Fibroblast of lung (primary cell): ENCODE results near the gene HINT3. TPM values are rescaled to one million over a fixed set of nuclear protein-coding genes. Genes with fewer than 3 reads are reported as not detected.

ENCODE experiments used
- DNase-seq, 2 donors: peaks; one replicate each; pipeline versions ENCODE4 v3.0.0 to v3.0.0-alpha.2; 2010; ENCODE audit warnings: low read depth in 2 of 2
- H2AFZ ChIP-seq: 2 replicates; pipeline ENCODE4 v1.5.1; 2012; ENCODE audit warnings: low read length, control low read depth, inconsistent platforms
- H3K27ac ChIP-seq: 2 replicates; pipeline ENCODE4 v1.5.1; 2011; ENCODE audit warnings: low read length, control low read depth; ENCODE audit not compliant: insufficient read depth
- H3K27me3 ChIP-seq: 2 replicates; pipeline ENCODE4 v1.5.1; 2011; ENCODE audit warnings: mild to moderate bottlenecking, low read length; ENCODE audit not compliant: control insufficient read depth, insufficient read depth
- H3K36me3 ChIP-seq: 2 replicates; pipeline ENCODE4 v1.5.1; 2011; ENCODE audit warnings: low read length; ENCODE audit not compliant: control insufficient read depth, insufficient read depth
- H3K4me1 ChIP-seq: 2 replicates; pipeline ENCODE4 v1.5.1; 2011; ENCODE audit warnings: low read length; ENCODE audit not compliant: control insufficient read depth, insufficient read depth; ENCODE audit errors: extremely low read depth
- H3K4me2 ChIP-seq: 2 replicates; pipeline ENCODE4 v1.5.1; 2011; ENCODE audit warnings: low read length, control low read depth; ENCODE audit not compliant: insufficient read depth; ENCODE audit errors: extremely low read depth
- H3K4me3 ChIP-seq, 4 experiments: fragments of 200-600 bp in 1 of 4; sonication (generic) in 1 of 4; replicated peaks in 1 of 4; 2 replicates each; pipeline ENCODE4 v1.5.1; 2011 to 2016; ENCODE audit warnings: low read length in 4 of 4, low read depth in 3 of 4, mild to moderate bottlenecking in 3 of 4, control low read depth in 2 of 4, inconsistent platforms in 1 of 4, mixed read lengths in 1 of 4; ENCODE audit not compliant: insufficient read depth in 1 of 4; ENCODE audit errors: control extremely low read depth in 1 of 4
- H3K79me2 ChIP-seq: 2 replicates; pipeline ENCODE4 v1.5.1; 2012; ENCODE audit warnings: mild to moderate bottlenecking, low read length, inconsistent platforms; ENCODE audit not compliant: control insufficient read depth, insufficient read depth
- H3K9ac ChIP-seq: 2 replicates; pipeline ENCODE4 v1.5.1; 2011; ENCODE audit warnings: mild to moderate bottlenecking, low read length, control low read depth; ENCODE audit not compliant: insufficient read depth
- H3K9me3 ChIP-seq: 2 replicates; pipeline ENCODE4 v1.5.1; 2012; ENCODE audit warnings: low read depth, low read length; ENCODE audit not compliant: control insufficient read depth, insufficient read depth
- H4K20me1 ChIP-seq: 2 replicates; pipeline ENCODE4 v1.5.1; 2011; ENCODE audit warnings: low read length; ENCODE audit not compliant: control insufficient read depth, insufficient read depth; ENCODE audit errors: extremely low read depth
- EZH2 ChIP-seq: IDR thresholded peaks from 2 replicates; pipeline ENCODE4 v1.5.1; 2012; ENCODE audit warnings: low read length, control low read depth, mild to moderate bottlenecking; ENCODE audit errors: missing control alignments
- polyA plus RNA-seq, 2 donors: library from polyadenylated mRNA; depleted of rRNA in 1 of 2; stranded (reverse) in 1 of 2; unstranded in 1 of 2; fragments of >200 nt; gene quantifications; 2 replicates each; pipeline ENCODE4 v1.2.1, GENCODE V29; 2011 to 2012; ENCODE audit warnings: missing spikeins in 1 of 2
- total RNA-seq: library from RNA; depleted of rRNA; stranded (reverse); fragments of >200 nt; gene quantifications from 2 replicates; pipeline ENCODE4 v1.2.1, GENCODE V29; 2014
- TF ChIP-seq, protein P1 (sequence below), 2 donors: IDR thresholded peaks in 1 of 2; conservative IDR thresholded peaks in 1 of 2; 1 replicate in 1 of 2; 2 replicates in 1 of 2; pipeline ENCODE4 v1.5.1; 2011 to 2012; ENCODE audit warnings: low read length in 2 of 2, control low read depth in 1 of 2, inconsistent platforms in 1 of 2, low read depth in 1 of 2, mild to moderate bottlenecking in 1 of 2

The HINT3 gene
- total and polyA plus RNA-seq, 2 donors (not counting 1 experiment from before 2014, with no cell fraction given): 2.1 to 36.8 TPM

DNA sequence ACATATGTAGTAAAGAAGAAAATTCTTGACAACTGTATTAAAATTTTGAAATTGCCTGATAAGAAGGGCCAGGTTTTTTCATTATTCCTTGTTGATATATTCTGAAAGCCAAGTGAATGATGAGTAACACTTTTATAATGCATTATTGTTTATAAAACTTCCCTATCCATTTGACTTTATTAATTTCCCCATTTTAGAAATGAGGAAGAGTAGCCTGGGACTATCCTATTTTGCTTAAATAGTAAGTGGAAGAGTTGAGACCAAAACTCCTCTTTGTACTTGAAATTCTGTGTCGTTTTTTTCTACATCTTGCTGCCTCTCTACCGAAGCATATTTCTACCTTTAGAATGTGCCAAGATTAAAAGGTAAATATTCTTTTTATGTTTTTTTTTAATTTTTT lies 69.4 kb downstream of the HINT3 start:
- Histone ChIP-seq H3K27ac (no peak overlapping the region), H4K20me1 (no peaks in the 10 kb centered on the region), H3K4me2 (no peak overlapping the region), H3K4me1 (no peaks in the 10 kb centered on the region), H3K9me3 (no peaks in the 10 kb centered on the region), H3K9ac (no peak overlapping the region), H3K79me2 (no peaks in the 10 kb centered on the region), H3K36me3 (no peaks in the 10 kb centered on the region), H2AFZ (no peak overlapping the region), H3K27me3 (no peaks in the 10 kb centered on the region), H3K4me3 (no peak overlapping the region)
- TF ChIP-seq EZH2: no peak
- TF ChIP-seq, protein P1, sequence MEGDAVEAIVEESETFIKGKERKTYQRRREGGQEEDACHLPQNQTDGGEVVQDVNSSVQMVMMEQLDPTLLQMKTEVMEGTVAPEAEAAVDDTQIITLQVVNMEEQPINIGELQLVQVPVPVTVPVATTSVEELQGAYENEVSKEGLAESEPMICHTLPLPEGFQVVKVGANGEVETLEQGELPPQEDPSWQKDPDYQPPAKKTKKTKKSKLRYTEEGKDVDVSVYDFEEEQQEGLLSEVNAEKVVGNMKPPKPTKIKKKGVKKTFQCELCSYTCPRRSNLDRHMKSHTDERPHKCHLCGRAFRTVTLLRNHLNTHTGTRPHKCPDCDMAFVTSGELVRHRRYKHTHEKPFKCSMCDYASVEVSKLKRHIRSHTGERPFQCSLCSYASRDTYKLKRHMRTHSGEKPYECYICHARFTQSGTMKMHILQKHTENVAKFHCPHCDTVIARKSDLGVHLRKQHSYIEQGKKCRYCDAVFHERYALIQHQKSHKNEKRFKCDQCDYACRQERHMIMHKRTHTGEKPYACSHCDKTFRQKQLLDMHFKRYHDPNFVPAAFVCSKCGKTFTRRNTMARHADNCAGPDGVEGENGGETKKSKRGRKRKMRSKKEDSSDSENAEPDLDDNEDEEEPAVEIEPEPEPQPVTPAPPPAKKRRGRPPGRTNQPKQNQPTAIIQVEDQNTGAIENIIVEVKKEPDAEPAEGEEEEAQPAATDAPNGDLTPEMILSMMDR (conservative IDR thresholded peaks at IDR 0.05 in 1 of 2, IDR thresholded peaks at IDR 0.05 in 1 of 2; ENCODE audit: low read depth in 1 of 2, low read length in 2 of 2): no peak
- no peak for DNase-seq

DNA sequence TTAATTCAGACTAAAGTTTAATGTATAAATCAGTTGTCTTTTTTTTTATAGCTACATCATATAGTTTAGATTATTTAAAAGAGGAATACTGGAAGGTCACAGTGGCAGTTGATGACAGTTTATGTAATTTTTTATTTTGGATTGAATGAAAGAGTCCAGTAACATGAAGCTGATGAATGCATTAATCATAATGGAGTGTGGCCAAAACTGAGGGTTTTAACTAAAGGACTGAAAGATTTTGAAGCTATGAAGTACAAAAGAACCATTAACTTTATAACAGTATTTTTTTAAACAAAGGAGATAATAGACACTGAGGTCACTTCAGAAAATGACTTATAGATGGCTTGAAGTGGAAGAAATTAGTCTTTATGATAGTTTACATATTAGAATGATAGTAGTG lies 71.0 kb downstream of the HINT3 start:
- Histone ChIP-seq H3K36me3 (no peaks in the 10 kb centered on the region), H3K9ac (no peak overlapping the region), H4K20me1 (no peaks in the 10 kb centered on the region), H3K27me3 (no peaks in the 10 kb centered on the region), H2AFZ (no peak overlapping the region), H3K9me3 (no peaks in the 10 kb centered on the region), H3K27ac (no peak overlapping the region), H3K4me3 (no peak overlapping the region), H3K79me2 (no peaks in the 10 kb centered on the region), H3K4me1 (no peaks in the 10 kb centered on the region), H3K4me2 (no peak overlapping the region)
- TF ChIP-seq, protein P1 (conservative IDR thresholded peaks at IDR 0.05 in 1 of 2, IDR thresholded peaks at IDR 0.05 in 1 of 2; ENCODE audit: low read depth in 1 of 2, low read length in 2 of 2): no peak
- no peak for TF ChIP-seq EZH2
- peak in 1 of 2 donors; percentile 59 for DNase-seq

Other genes starting within 250 kb of the HINT3 start
- not detected in 2 replicates for gene HEY2, start 207.1 kb upstream of the HINT3 start, total RNA-seq
- not detected in 2 replicates for gene HEY2, start 207.1 kb upstream of the HINT3 start, polyA plus RNA-seq
- gene NCOA7, start 165.8 kb upstream of the HINT3 start, total RNA-seq: 38.5 and 49.9 TPM in 2 replicates
- gene NCOA7, start 165.8 kb upstream of the HINT3 start, polyA plus RNA-seq: 12.8 and 13.7 TPM in 2 replicates
- gene TRMT11, start 29.8 kb downstream of the HINT3 start, total RNA-seq: 18.5 and 22.1 TPM in 2 replicates
- 19.5 and 23.5 TPM in 2 replicates for gene TRMT11, start 29.8 kb downstream of the HINT3 start, polyA plus RNA-seq